ENCODE measurements around the gene EMD. TPM values are rescaled to one million over a fixed set of nuclear protein-coding genes. Genes with fewer than 3 reads are reported as not detected.

The EMD gene
- total and polyA plus RNA-seq, 2 of the 13 experiments (the other 11 are each of a cell fraction or from before 2014, with no cell fraction given) = 14.5 to 14.9 TPM

DNA sequence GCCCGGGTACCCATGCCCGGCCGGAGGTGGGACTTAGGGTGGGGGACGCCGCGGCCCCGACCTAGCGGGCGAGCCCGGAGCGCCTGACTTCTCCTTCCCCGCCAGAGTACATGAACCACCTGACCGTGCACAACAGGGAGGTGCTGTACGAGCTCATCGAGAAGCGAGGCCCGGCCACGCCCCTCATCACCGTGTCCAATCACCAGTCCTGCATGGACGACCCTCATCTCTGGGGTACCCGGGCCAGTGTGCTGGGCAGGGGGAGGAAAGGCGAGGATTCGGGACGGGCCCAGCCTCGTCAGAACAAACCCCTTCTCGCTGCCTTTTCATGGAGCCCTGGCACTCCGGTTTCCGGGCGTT lies 32.9 kb downstream of the EMD start:
- in situ Hi-C loops (cut with HindIII; ENCODE audit: extremely low pct_ligation_motif_present, low pct_unique_long_range_greater_than_20kb) (loop anchor here (25.0 kb wide), 1 partner anchor 125 kb away; the partner anchor contains the start of genes G6PD and IKBKG), intact Hi-C loops (cut with micrococcal nuclease; ENCODE audit: unreplicated experiment) (no loop called here)
- POLR2A ChIA-PET = interaction anchor here (0.6 to 4.9 kb wide), 9 partner anchors 9 to 105 kb away, joined by 3 to 75 read pairs (median 6); partner anchors contain the start of genes ATP6AP1, FAM3A, RPL10 and SLC10A3
- FAIRE-seq (peak; percentile 43), ATAC-seq (peak; percentile 64), DNase-seq (ENCODE audit: low spot score) (peak; percentile 45)
- 0 out of 5 replicates have a peak, but pooled peaks cover 0 to 4% of the 10 kb centered on the region in 2 experiments for H3K36me3 ChIP-seq (replicated peaks in 1 of 2; ENCODE audit: control insufficient read depth in 1 of 2, insufficient read depth in 2 of 2, low read length in 2 of 2)
- no peak overlapping the region for H2AFZ ChIP-seq (ENCODE audit: low read length)
- H3K4me3 ChIP-seq (replicated peaks in 1 of 3; ENCODE audit: insufficient read depth in 1 of 3, low read depth in 2 of 3, low read length in 3 of 3) = peak overlapping the region; percentile 57 to 73 (median 72)
- peak overlapping the region; percentile 67 for H3K27ac ChIP-seq (ENCODE audit: extremely low read length, insufficient read depth, low read length)
- BruUV-seq (replicated peaks) = no TSS peak
- CTCF ChIA-PET (ENCODE audit: low intra/inter-chr PET ratio, low total read pairs) = no interaction called here
- no CpG with 5 or more reads among the region's 29 CpGs for WGBS (ENCODE audit: low lambda C conversion rate)
- H3K9ac ChIP-seq (ENCODE audit: insufficient read depth, low read depth, low read length) = peak overlapping the region; percentile 71
- H3K27me3 ChIP-seq (ENCODE audit: control insufficient read depth in 1 of 2, insufficient read depth in 2 of 2, low read length in 2 of 2) = no peaks in the 10 kb centered on the region
- peak overlapping the region; percentile 71 for H3K4me2 ChIP-seq (ENCODE audit: low read depth, low read length)
- no peaks in the 10 kb centered on the region for H3K9me3 ChIP-seq (ENCODE audit: low read length)
- no peaks in the 10 kb centered on the region for H4K20me1 ChIP-seq (ENCODE audit: insufficient read depth, low read length)
- H3K79me2 ChIP-seq (ENCODE audit: insufficient read depth, low read length) = no peaks in the 10 kb centered on the region
- H3K4me1 ChIP-seq (ENCODE audit: insufficient read depth, low read length) = peaks cover 25% of the 10 kb centered on the region
- TF ChIP-seq RXRA (CRISPR knock-in tag; IDR thresholded peaks at IDR 0.05) = no peak
- no peak for TF ChIP-seq ISL2 (CRISPR knock-in tag; IDR thresholded peaks at IDR 0.05)
- TF ChIP-seq EP300 (IDR thresholded peaks at IDR 0.05; ENCODE audit: low read depth in 2 of 2, low read length in 2 of 2) = no peak
- no peak for TF ChIP-seq EP300 (CRISPR knock-in tag; IDR thresholded peaks at IDR 0.05; ENCODE audit: borderline replicate concordance)
- TF ChIP-seq, protein P1, sequence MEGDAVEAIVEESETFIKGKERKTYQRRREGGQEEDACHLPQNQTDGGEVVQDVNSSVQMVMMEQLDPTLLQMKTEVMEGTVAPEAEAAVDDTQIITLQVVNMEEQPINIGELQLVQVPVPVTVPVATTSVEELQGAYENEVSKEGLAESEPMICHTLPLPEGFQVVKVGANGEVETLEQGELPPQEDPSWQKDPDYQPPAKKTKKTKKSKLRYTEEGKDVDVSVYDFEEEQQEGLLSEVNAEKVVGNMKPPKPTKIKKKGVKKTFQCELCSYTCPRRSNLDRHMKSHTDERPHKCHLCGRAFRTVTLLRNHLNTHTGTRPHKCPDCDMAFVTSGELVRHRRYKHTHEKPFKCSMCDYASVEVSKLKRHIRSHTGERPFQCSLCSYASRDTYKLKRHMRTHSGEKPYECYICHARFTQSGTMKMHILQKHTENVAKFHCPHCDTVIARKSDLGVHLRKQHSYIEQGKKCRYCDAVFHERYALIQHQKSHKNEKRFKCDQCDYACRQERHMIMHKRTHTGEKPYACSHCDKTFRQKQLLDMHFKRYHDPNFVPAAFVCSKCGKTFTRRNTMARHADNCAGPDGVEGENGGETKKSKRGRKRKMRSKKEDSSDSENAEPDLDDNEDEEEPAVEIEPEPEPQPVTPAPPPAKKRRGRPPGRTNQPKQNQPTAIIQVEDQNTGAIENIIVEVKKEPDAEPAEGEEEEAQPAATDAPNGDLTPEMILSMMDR (CRISPR knock-in tag; IDR thresholded peaks at IDR 0.05) = no peak
- TF ChIP-seq, protein P2, sequence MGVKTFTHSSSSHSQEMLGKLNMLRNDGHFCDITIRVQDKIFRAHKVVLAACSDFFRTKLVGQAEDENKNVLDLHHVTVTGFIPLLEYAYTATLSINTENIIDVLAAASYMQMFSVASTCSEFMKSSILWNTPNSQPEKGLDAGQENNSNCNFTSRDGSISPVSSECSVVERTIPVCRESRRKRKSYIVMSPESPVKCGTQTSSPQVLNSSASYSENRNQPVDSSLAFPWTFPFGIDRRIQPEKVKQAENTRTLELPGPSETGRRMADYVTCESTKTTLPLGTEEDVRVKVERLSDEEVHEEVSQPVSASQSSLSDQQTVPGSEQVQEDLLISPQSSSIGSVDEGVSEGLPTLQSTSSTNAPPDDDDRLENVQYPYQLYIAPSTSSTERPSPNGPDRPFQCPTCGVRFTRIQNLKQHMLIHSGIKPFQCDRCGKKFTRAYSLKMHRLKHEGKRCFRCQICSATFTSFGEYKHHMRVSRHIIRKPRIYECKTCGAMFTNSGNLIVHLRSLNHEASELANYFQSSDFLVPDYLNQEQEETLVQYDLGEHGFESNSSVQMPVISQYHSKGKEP (CRISPR knock-in tag; IDR thresholded peaks at IDR 0.05) = no peak
- TF ChIP-seq NFKB2 (CRISPR knock-in tag; IDR thresholded peaks at IDR 0.05; ENCODE audit: borderline replicate concordance) = no peak
- TF ChIP-seq PAF1 (CRISPR knock-in tag; IDR thresholded peaks at IDR 0.05) = no peak
- no peak for TF ChIP-seq TBX3 (IDR thresholded peaks at IDR 0.05; ENCODE audit: borderline replicate concordance)
- no peak for TF ChIP-seq ZEB1 (IDR thresholded peaks at IDR 0.05; ENCODE audit: insufficient replicate concordance, low read depth)
- no peak for TF ChIP-seq ZFP36L2 (CRISPR knock-in tag; IDR thresholded peaks at IDR 0.05)
- no peak for TF ChIP-seq HOXA5 (CRISPR knock-in tag; IDR thresholded peaks at IDR 0.05)
- 0 out of 2 replicates have a peak, but pooled peaks have one; percentile 10 for TF ChIP-seq GATA4 (IDR thresholded peaks at IDR 0.05; ENCODE audit: borderline replicate concordance, low read depth)
- no peak for TF ChIP-seq ZC3H13 (CRISPR knock-in tag; IDR thresholded peaks at IDR 0.05)
- peak; percentile 47; the same call in 1 of the 2 replicates for TF ChIP-seq ATF7-NPFF (CRISPR knock-in tag; IDR thresholded peaks at IDR 0.05; ENCODE audit: low read depth)
- TF ChIP-seq HIVEP1 (CRISPR knock-in tag; IDR thresholded peaks at IDR 0.05) = no peak
- TF ChIP-seq ZNF589 (CRISPR knock-in tag; conservative IDR thresholded peaks at IDR 0.05) = no peak
- TF ChIP-seq ZNF546 (CRISPR knock-in tag; conservative IDR thresholded peaks at IDR 0.05) = no peak
- no peak for TF ChIP-seq ZNF562 (CRISPR knock-in tag; IDR thresholded peaks at IDR 0.05; ENCODE audit: borderline replicate concordance)
- TF ChIP-seq, protein P3, sequence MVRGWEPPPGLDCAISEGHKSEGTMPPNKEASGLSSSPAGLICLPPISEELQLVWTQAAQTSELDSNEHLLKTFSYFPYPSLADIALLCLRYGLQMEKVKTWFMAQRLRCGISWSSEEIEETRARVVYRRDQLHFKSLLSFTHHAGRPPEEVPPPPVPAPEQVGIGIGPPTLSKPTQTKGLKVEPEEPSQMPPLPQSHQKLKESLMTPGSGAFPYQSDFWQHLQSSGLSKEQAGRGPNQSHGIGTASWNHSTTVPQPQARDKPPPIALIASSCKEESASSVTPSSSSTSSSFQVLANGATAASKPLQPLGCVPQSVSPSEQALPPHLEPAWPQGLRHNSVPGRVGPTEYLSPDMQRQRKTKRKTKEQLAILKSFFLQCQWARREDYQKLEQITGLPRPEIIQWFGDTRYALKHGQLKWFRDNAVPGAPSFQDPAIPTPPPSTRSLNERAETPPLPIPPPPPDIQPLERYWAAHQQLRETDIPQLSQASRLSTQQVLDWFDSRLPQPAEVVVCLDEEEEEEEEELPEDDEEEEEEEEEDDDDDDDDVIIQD (CRISPR knock-in tag; IDR thresholded peaks at IDR 0.05; ENCODE audit: low read depth) = no peak
- TF ChIP-seq, protein P4, sequence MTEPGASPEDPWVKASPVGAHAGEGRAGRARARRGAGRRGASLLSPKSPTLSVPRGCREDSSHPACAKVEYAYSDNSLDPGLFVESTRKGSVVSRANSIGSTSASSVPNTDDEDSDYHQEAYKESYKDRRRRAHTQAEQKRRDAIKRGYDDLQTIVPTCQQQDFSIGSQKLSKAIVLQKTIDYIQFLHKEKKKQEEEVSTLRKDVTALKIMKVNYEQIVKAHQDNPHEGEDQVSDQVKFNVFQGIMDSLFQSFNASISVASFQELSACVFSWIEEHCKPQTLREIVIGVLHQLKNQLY (CRISPR knock-in tag; IDR thresholded peaks at IDR 0.05) = no peak
- TF ChIP-seq AHR (CRISPR knock-in tag; IDR thresholded peaks at IDR 0.05) = peak; percentile 23; the same call in 1 of the 2 replicates
